Activated CD4-positive, alpha-beta T cell treated with anti-CD3 and anti-CD28 coated beads, Interleukin-2, amount 50 U/mL, for 24 hours (primary cell): Measurements from ENCODE around the gene RAB32.

ENCODE experiments used
- DNase-seq, 2 donors: peaks; one replicate each; pipeline ENCODE4 v3.0.0-alpha.2; 2020; ENCODE audit warnings: low read depth in 1 of 2, low spot score in 1 of 2

The RAB32 gene

DNA sequence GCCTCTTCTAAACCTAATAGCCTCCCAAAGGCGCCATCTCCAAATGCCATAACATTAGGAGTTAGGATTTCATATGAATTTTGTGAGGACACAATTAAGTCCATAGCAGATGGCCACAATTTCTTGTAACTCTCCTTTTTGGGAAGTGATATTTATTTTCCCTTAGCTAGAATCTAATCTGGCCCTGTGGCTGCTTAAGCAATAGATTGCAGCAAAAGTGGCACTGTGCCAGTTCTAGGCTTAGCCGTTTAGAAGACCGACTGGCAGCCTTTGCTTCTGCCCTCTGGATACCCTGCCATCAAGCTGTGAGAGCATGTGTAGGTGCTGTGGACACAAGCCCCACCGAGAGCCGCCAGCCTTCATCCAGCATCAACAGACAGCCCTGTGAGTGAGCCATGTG, 39.2 kb downstream of the RAB32 start:
- no peak for DNase-seq

DNA sequence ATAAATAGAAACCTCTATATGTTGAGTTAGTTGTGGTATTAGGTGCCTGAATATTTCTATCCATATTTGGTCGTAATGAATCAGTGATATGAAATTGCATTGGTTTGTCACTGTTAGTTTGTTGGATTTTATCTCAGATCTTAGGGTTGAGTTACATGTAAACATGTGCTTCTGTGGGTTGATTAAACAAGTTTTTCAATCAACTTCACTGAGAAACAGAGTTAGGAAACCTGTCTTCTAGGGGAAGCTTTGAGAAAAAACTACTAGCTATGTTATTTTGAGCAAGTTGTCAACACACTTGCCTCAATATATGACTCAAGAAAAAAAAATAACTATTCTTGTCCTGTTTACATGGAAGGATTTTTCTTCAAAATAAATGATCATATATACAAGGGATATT, 40.3 kb downstream of the RAB32 start:
- DNase-seq, result no peak

DNA sequence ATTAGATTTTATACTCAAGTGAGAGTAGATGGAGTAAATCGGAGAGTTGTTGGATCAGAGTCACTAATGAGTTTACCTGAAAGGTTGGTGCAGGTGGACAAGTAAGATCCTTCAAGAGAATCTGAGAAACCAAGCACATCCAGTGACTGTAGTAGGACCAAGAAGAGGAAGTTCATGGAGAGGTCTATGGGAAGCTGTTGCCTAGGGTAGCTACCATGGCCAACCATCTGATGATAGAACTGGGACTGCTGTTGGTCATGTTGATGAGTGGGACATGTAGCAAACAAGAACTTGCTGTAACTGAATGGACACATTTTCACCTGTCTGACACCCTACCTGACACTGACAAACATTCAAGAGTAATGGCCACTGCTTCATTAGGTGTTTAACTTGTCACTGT, 43.8 kb downstream of the RAB32 start:
- no peak for DNase-seq

DNA sequence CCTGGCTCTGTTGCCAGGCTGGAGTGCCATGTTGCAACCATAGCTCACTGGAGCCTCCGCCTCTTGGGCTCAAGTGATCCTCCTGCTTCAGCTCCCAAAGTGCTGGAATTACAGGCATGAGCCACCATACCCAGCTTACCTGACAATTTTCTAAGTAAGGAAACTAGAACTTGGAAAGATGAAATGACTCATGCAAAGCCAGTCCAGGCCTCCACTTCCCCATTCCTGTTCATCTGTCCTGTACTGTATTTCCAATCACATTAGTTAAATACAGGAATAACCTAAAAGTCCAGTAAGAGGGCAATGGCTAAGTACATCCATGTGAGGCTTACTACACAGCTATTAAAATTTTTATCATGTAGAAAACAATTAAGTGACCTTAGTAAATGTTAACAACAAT, 46.9 kb downstream of the RAB32 start:
- DNase-seq, result no peak

DNA sequence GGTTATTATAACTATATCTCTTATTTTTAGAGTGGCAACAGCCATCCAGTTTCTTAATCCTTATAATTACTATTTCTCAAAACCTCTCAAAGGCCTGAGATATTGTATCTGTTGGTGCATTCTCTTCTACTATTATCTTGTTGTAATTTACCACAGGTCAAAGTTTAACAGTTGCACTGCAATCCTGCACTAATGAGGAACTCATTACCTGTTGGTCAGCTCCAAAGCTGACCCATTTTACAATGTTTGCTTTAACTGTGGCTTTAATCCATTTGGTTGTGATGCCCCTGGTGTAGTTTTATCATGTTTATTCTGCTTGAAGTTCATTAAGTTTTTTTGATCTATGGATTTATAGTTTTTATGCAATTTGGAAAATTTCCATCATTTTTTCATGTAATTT, 48.8 kb downstream of the RAB32 start:
- DNase-seq, result no peak

DNA sequence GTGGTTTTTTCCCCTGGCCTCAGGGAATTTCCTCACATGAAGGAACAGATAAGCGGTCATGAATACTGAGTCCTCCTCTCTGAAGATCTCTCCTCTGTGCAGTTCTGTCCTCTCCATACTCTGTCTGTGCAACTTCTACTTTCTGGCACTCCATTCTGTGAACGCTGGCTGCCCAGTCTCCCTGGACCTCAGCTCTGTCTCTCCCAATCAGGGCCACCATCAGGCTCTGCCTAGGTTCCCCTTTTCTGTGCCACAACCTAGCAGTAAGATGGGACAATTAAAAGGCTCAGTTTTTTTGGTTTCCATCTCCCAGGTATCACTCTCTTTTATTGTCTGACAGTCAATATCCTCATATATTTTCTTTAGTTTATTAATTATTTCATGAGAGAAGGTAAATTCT, 50.4 kb downstream of the RAB32 start:
- no peak for DNase-seq

DNA sequence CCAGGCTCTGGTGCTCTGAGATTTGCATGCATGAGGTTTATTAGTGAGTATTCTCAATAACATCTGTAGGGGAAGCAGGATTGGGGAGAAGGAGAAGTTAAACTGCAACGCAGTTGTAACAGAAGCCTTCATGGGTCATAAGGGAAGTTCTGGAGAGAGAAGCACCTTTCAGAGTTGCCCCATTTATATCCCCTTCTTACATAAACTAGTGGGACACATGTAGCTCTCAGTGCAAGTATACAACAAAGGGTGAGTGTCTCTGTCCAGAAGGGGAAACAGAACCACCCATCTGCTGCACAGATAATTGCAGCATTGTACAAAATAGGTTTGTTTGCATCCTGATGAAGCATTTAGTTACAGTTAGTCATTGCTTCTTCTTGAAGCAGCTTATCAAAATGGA, 50.9 kb downstream of the RAB32 start:
- no peak for DNase-seq

DNA sequence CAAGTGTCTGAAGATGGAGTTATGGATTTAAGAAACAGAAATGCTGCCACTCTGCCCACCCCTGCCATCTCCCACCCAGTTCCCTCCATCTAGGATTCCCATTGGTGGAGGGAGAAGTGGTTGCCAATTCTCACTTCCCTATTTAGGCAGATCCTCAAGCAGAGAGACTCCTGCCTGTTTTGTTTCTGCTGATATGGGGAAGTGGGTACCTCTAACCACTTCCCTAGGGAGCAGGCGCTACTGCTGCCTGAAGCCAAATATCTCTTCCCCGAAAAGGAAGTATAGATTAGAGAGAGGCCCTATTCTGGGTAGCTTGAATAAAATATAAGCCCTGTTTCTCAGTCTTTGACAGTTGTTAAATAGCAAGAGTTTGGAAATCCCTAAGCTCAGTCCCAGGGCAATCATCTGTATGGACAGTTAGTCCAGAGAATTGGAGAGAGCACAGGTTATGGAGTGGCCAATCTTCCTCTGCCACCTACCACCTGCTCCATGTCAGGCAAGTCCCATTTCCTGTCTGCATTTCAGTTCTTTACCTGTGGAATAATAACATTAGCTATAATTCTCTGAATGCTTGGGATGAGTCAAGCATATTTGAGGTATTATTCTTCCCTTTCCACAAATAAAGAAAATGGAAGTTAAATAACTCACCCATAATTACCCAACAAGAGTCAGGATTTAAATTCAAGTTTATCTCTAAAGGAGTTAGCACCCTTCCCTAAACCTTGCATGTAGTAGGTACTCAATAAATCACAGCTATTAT, 52.5 kb downstream of the RAB32 start:
- DNase-seq, result no peak

DNA sequence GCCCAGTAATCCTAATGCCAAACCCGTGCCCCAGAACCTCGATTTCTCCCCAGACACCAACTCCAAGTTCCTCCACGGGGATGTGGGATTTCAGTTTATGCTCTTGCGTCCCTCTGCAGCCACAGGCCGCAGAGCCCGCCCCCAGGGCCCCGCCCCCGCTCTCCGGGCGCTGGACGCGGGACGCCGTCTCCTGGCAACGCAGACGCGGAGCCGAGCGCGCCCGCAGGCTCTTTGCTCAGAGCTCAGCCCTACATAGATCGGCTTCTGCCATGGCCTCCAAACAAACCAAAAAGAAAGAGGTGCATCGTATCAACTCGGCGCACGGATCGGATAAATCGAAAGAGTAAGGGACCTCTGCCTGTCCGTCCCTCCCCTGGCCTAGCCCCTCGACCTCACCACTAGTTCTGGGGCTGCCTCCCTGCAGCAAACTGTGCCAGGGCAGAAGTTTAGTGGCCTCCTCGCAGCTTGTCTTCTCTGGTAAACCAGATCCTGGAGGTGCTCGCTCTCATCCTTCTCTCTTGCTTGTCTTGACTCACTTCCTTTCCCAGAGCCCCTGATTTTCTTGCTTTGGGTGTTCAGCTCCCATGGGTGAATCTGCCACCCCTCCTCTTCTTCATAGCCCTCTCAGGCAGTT, 55.3 kb downstream of the RAB32 start, which contains the start of gene ADGB:
Gene ADGB, plus strand, starts transcription at position 201 of the 634 bp plus-strand sequence. Its CDS starts 69 bp downstream, at position 270.
- no peak for DNase-seq

DNA sequence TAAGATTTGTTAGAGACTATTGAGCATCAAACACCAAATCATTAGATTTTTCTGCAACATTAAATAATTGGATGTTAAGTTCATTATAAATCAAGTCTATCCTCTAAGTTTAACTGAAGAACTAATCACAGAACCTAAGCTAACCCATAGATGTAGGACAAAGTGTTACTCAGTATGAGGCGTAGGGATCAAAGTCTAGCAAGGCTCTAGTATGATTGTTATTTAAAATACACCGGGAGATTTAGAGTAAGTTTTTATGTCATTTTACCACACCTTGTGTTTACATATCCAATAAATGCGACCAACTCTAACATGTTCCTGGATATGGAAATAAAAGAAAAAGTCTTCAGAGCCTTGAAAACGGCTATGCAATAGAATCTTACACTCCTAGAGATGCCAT, 57.7 kb downstream of the RAB32 start:
- DNase-seq, result no peak

DNA sequence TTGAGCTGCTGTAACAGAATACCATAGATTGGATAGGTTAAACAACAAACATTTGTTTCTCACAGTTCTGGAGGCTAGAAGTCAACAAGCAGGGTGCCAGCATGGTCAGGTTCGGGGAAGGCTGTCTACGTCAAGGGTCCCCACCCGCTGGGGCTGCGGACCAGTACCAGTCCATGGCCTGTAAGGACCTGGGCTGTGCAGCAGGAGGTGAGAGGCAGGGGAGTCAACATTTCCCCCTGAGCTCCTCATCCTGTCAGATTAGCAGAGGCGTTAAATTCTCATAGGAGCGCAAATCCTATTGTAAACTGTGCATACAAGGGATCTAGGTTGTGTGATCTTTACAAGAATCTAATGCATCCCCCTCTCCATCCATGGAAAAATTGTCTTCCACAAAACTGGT, 58.9 kb downstream of the RAB32 start:
- no peak for DNase-seq
